ENCODE results near the gene HOXD13. TPM values are rescaled to one million over a fixed set of nuclear protein-coding genes. Genes with fewer than 3 reads are reported as not detected.

Gene HOXD13
- total RNA-seq, 4 donors from 2014 or later = 0.19 TPM; not detected in 3

GRCh38 chr2:176105730-176106580 is 13.4 kb downstream of the HOXD13 start:
- DNase-seq (ENCODE audit: low spot score in 2 of 2) = no peak
- 28% methylated on average over 25 of the region's 25 CpGs for WGBS
- Histone ChIP-seq H3K27ac (no peak overlapping the region), H3K36me3 (no peaks in the 10 kb centered on the region), H3K4me3 (peak overlapping the region; percentile 55), H3K4me1 (peaks cover 46% of the 10 kb centered on the region), H3K27me3 (peaks cover 99% of the 10 kb centered on the region), H3K9me3 (no peaks in the 10 kb centered on the region)
- TF ChIP-seq POLR2AphosphoS5 (IDR thresholded peaks at IDR 0.05) = no peak
- no peak for TF ChIP-seq CTCF (IDR thresholded peaks at IDR 0.05)
- no peak for TF ChIP-seq POLR2A (IDR thresholded peaks at IDR 0.05)
- TF ChIP-seq EP300 (IDR thresholded peaks at IDR 0.05) = no peak

DNA sequence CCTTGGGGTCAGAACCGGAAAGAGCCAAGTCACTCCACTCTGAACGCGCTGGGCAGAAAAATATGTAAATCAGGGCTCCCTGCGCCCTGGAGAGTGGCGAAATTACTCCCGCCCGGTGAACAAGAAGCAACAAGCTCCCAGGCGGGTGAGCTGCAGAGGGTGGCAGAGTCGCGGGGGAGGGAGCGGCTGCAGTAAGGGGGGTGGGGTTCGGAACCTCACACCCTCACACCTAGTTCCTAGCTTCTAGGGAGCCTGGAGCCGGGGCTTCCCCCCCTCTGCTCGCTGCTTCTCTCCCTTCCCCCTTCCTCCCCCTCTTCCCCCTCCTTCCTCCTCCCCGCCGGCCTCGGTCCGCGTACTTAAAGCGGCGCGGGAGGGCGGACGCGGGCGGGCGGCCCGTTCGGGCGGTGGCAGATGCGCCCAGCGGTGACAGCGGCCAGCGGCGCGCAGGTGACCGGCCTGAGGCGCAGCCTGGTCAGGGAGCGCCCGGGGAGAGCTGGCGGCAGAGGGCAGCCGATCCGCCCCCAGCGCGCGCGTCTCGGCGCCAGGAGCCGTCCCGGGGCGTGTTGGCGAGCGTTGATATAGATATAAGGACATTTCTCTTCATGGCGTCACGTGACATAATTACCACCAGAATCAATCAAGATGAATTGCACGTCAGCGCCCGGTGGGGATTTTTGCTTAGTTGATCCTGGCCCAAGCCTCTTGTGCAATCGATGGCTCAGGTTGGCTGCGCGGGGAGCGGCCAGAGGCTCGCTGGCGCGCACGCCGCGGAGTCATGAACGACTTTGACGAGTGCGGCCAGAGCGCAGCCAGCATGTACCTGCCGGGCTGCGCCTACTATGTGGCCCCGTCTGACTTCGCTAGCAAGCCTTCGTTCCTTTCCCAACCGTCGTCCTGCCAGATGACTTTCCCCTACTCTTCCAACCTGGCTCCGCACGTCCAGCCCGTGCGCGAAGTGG is 14.3 kb downstream of the HOXD13 start, which contains the start of gene HOXD11:
HOXD11 (plus strand) TSS at position 700 of the 959 bp plus-strand sequence; CDS start at position 776, 76 bp downstream.
- Histone ChIP-seq H3K9me3 (no peaks in the 10 kb centered on the region), H3K4me3 (peak within 1 kb of the TSS; percentile 55), H3K27me3 (peaks cover 99% of the 10 kb centered on the region), H3K27ac (no peak within 1 kb of the TSS), H3K4me1 (peaks cover 51% of the 10 kb centered on the region), H3K36me3 (no peaks in the 10 kb centered on the region)
- no peak for TF ChIP-seq CTCF (IDR thresholded peaks at IDR 0.05)
- no peak for DNase-seq (ENCODE audit: low spot score in 2 of 2)
- 2% methylated on average over 38 of the region's 85 CpGs for WGBS

DNA sequence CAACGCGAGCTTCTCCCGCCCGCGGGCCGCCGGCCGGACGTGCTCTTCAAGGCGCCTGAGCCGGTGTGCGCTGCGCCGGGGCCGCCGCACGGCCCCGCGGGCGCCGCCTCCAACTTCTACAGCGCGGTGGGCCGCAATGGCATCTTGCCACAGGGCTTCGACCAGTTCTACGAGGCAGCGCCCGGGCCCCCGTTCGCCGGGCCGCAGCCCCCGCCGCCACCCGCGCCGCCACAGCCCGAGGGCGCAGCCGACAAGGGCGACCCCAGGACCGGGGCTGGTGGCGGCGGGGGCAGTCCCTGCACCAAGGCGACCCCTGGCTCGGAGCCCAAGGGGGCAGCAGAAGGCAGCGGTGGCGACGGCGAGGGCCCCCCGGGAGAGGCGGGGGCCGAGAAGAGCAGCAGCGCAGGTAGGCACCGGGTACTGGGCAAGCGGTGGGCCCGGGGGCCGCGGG is 15.2 kb downstream of the HOXD13 start:
- no CpG with 5 or more reads among the region's 59 CpGs for WGBS
- Histone ChIP-seq H3K4me1 (peaks cover 51% of the 10 kb centered on the region), H3K27ac (no peak overlapping the region)

GRCh38 chr2:176109192-176109901 is 16.8 kb downstream of the HOXD13 start:
- Histone ChIP-seq H3K9me3 (no peaks in the 10 kb centered on the region), H3K4me1 (peaks cover 44% of the 10 kb centered on the region), H3K27ac (no peak overlapping the region), H3K4me3 (no peak overlapping the region), H3K27me3 (peaks cover 99% of the 10 kb centered on the region), H3K36me3 (no peaks in the 10 kb centered on the region)
- TF ChIP-seq EP300 (IDR thresholded peaks at IDR 0.05) (no peak), POLR2A (IDR thresholded peaks at IDR 0.05) (no peak), POLR2AphosphoS5 (IDR thresholded peaks at IDR 0.05) (no peak), CTCF (IDR thresholded peaks at IDR 0.05) (no peak)
- WGBS = 41% methylated on average over 26 of the region's 26 CpGs
- DNase-seq (ENCODE audit: low spot score in 2 of 2) = no peak

More for the DNA sequence above, 15.2 kb downstream of the HOXD13 start:
- peak overlapping the region; percentile 55 for H3K4me3 ChIP-seq
- no peaks in the 10 kb centered on the region for H3K9me3 ChIP-seq
- H3K27me3 ChIP-seq = peaks cover 99% of the 10 kb centered on the region
- no peaks in the 10 kb centered on the region for H3K36me3 ChIP-seq
- no peak for TF ChIP-seq CTCF (IDR thresholded peaks at IDR 0.05)
- TF ChIP-seq POLR2AphosphoS5 (IDR thresholded peaks at IDR 0.05) = no peak
- no peak for TF ChIP-seq POLR2A (IDR thresholded peaks at IDR 0.05)
- TF ChIP-seq EP300 (IDR thresholded peaks at IDR 0.05) = no peak
- DNase-seq (ENCODE audit: low spot score in 2 of 2) = no peak
